ENCODE results near the gene NCAM1.
"Not testable (repeated sequence)": the region's sequence is repeated elsewhere in the genome, so short reads cannot be mapped to it uniquely, and the experiment has no call there.

The NCAM1 gene

GRCh38 chr11:112961146-112961668, at the start of gene NCAM1:
NCAM1 (plus strand) TSS chr11:112961420.
- DNase-seq (ENCODE audit: extremely low spot score, insufficient read length, low read depth), result no peak
- no peak for FAIRE-seq

DNA sequence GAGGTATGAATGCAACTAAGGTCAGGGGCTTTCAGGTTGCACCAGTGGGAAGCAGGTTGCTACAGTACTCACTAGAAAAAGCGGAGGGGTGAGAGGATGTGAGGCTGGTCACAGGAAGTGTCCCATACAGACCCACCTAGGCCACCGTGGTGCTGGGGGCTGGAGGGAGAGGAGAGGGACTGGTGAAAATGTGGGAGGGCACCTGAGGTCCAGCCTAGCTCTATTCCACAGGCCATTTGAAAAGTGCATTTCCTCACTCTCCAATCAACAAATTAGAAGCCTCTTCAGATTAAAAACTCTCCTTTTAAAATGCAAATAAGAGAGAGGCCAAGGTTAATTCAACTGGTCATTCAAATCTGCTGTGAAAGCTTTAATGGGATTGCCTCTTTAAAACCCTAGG, 38.6 kb upstream of the NCAM1 start:
- DNase-seq (ENCODE audit: extremely low spot score, insufficient read length, low read depth) (no peak), FAIRE-seq (no peak)

- DNase-seq (ENCODE audit: extremely low spot score, insufficient read length, low read depth); FAIRE-seq: not testable (repeated sequence)
Observed at GRCh38 chr11:112924836-112925235, 36.4 kb upstream of the NCAM1 start.

GRCh38 chr11:112925516-112926310, 35.5 kb upstream of the NCAM1 start:
- FAIRE-seq, result no peak

GRCh38 chr11:112928136-112928535, 33.1 kb upstream of the NCAM1 start:
- FAIRE-seq, result no peak
- no peak for DNase-seq (ENCODE audit: extremely low spot score, insufficient read length, low read depth)

More at GRCh38 chr11:112925516-112926310, 35.5 kb upstream of the NCAM1 start:
- no peak for DNase-seq (ENCODE audit: extremely low spot score, insufficient read length, low read depth)

- FAIRE-seq (no peak), DNase-seq (ENCODE audit: extremely low spot score, insufficient read length, low read depth) (no peak)
Observed at GRCh38 chr11:112929432-112929831, 31.8 kb upstream of the NCAM1 start.

- FAIRE-seq (no peak), DNase-seq (ENCODE audit: extremely low spot score, insufficient read length, low read depth) (no peak)
Observed at GRCh38 chr11:112931703-112932102, 29.5 kb upstream of the NCAM1 start.

GRCh38 chr11:112932593-112932992, 28.6 kb upstream of the NCAM1 start:
- DNase-seq (ENCODE audit: extremely low spot score, insufficient read length, low read depth) (no peak), FAIRE-seq (no peak)

GRCh38 chr11:112933970-112934369, 27.2 kb upstream of the NCAM1 start:
- DNase-seq (ENCODE audit: extremely low spot score, insufficient read length, low read depth), result no peak
- FAIRE-seq, result no peak

DNA sequence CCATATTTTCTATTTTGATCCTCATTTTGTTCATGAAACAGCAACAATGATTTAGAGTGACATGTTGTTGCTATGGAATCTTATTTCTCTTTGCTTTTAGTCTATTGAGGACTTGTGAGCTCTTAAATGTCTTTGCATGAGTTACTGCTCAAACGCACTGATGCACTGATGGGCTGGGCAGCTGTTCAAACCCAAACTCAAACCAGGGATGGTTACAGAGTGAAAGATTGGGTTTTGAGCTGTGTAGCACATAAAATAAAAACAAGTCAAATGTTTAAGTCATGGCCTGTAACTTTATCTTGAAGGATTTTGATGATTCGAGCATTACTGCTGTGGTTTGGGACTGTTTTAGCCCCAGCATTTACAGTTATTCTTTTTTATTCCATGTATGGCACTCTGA, 20.1 kb upstream of the NCAM1 start:
- DNase-seq (ENCODE audit: extremely low spot score, insufficient read length, low read depth) (no peak), FAIRE-seq (no peak)

DNA sequence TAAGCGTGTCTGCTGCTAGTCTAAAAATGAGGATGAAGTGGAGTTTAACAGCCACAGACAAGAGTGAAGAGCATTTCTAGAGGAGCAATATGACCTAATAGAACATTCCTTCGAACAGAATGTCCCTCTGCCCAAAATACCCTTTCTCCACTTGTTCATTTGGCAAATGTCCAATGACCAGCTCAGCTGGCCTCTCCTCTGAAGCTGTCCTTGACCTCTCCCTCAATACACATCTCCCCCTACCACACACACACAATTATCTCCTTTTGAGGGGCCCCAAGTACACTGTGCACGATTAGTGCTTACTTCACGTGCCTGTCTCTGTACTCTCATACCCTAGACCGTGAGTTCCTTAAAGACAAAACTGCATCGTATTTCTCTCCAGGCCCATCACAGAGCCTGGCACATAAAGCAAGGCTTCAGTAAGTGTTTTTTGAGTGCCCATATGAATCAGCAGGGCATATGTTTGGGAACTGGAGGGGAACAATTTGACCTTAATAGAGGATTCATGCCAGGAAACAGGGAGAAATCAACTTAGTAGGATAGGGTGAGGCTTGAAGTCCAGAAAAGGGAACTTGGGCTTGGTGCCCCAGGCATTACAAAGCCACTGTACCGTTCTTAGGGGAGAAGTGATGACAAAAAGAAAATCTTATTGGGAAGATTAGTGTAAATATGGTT, 18.1 kb upstream of the NCAM1 start:
- DNase-seq (ENCODE audit: extremely low spot score, insufficient read length, low read depth) (no peak), FAIRE-seq (no peak)

DNA sequence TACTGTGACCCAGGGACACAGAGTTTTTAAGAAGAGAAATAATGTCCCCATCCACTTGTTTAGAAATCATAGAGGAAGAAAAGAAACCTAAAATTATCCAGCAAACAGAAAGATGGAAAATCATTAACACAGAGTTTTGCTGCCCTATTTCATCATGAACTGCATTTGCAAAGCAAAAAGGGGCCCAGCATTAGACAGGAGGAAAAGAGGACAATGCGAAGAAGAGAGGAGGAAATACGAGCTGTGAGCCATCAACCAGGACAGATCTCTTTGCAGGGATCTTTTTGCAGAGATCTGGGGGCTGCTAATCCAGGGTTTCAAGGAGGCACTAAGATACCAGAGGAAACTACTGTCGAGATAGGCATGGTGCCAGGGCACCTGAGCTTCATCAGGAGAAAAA, 14.4 kb upstream of the NCAM1 start:
- FAIRE-seq, result no peak

GRCh38 chr11:112949781-112950575, 11.2 kb upstream of the NCAM1 start:
- FAIRE-seq, result no peak
- no peak for DNase-seq (ENCODE audit: extremely low spot score, insufficient read length, low read depth)

More for the DNA sequence above, 14.4 kb upstream of the NCAM1 start:
- no peak for DNase-seq (ENCODE audit: extremely low spot score, insufficient read length, low read depth)

- DNase-seq (ENCODE audit: extremely low spot score, insufficient read length, low read depth), result no peak
Observed at GRCh38 chr11:112958670-112959069, 2.5 kb upstream of the NCAM1 start.

GRCh38 chr11:112961751-112962578, 745 bp downstream of the NCAM1 start:
- FAIRE-seq (no peak), DNase-seq (ENCODE audit: extremely low spot score, insufficient read length, low read depth) (no peak)

More at GRCh38 chr11:112958670-112959069, 2.5 kb upstream of the NCAM1 start:
- FAIRE-seq, result no peak

GRCh38 chr11:112962579-112963367, 1.6 kb downstream of the NCAM1 start:
- no peak for FAIRE-seq
- no peak for DNase-seq (ENCODE audit: extremely low spot score, insufficient read length, low read depth)

DNA sequence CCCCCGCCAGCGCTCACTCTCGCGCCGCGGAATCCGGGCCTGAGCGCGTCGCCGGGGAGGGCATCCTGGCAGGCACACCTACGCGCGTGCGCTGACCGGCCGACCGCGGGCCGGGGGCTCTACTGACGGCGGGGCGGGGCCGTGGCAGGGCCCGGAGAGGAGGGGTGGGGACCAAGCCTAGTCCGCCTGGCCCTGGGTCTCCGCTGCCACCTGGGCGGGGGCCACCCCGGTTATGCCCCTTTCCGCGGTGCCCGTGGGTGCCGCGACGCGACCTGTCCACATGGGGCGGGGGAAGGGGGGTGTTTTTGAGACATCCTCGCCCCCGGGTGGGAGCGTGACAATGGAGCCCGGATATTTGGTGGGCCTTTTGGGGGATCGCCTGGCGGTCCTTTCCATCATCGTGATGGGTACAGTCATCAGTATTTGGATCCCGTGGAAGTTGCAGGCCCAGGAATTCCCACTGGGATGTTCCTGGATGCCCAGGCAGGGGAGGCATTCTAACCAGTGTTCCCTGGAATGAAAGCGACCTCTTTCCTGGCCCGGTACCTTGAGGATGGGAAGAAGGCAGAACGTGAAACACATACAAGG, 2.2 kb downstream of the NCAM1 start:
- FAIRE-seq (no peak), DNase-seq (ENCODE audit: extremely low spot score, insufficient read length, low read depth) (no peak)

DNA sequence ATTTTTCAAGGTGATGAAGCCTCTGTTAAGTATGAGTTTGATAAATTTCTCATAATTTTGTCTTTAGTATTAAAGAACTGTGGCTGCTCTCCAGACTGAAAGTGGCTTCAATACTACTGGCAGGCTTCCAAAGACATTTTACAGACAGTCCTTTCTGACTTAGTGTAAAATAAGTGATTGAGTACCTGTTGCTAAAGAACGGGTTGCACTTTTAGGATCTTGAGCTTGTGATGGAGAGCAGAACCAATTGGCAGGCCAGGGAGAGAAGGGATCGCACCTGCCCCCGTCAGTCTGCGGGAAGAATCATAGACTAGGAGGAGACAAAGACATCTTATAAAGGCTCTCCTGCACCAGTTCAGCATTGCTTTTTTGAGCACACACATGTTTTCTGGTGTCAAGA, 4.4 kb downstream of the NCAM1 start:
- DNase-seq (ENCODE audit: extremely low spot score, insufficient read length, low read depth), result no peak

More for the DNA sequence above, 4.4 kb downstream of the NCAM1 start:
- FAIRE-seq, result no peak
